HG02623 (cell line): Measurements from ENCODE around the gene ENTHD1.
"Not testable (repeated sequence)": the region's sequence is repeated elsewhere in the genome, so short reads cannot be mapped to it uniquely, and the experiment has no call there.

Source experiments
- ATAC-seq: cut with Tn5 transposase; IDR thresholded peaks from one replicate; pipeline ENCODE4 v1.9.1; 2021; ENCODE audit warnings: moderate library complexity; ENCODE audit not compliant: unreplicated experiment

The ENTHD1 gene

DNA sequence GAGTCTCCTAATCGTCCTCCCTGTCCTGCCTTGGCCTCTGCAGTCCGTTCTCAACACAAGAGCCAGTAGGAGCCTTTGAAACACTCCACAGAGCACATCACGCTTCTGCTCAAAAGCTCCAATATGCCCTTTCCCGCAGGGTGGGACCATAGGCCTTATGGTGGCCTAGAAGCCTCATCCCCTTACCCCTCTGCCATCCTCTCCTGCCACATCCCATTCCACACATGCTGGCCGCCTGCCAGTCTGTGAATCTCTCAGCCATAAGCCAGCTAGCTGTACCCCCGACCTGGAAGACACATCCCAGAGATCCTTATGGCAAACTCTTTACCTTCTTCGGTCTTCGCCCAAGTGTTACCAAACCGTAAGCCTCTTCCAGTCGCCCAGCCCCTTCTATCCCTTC, 157.8 kb downstream of the ENTHD1 start:
- no peak for ATAC-seq

DNA sequence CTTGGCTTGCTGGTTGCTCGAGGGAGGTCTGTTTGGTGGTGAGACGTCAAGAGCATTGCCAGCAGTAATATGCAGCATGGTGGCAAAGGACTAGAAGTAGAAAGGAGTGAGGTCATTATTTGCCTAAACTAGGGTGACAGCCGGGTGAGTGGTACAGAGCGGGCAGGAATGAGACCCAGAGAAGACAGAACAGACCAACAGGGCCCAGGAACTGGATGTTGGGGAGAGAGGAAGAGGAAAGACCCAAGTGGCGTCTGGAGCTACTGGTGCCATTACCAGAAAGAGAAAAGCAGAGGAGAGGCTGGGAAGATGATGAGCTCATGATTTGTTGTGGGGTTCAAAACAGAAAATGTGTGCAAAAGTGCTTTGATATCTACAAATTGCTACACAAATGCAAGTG, 158.7 kb downstream of the ENTHD1 start:
- no peak for ATAC-seq

DNA sequence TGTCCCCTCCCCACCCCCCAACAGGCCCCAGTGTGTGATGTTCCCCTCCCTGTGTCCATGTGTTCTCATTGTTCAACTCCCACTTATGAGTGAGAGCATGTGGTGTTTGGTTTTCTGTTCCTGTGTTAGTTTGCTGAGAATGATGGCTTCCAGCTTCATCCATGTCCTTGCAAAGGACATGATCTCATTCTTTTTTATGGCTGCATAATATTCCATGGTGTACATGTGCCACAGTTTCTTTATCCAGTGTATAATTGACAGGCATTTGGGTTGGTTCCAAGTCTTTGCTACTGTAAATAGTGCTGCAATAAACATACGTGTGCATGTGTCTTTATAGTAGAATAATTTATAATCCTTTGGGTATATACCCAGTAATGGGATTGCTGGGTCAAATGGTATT, 159.5 kb downstream of the ENTHD1 start:
- not testable (repeated sequence) for ATAC-seq

DNA sequence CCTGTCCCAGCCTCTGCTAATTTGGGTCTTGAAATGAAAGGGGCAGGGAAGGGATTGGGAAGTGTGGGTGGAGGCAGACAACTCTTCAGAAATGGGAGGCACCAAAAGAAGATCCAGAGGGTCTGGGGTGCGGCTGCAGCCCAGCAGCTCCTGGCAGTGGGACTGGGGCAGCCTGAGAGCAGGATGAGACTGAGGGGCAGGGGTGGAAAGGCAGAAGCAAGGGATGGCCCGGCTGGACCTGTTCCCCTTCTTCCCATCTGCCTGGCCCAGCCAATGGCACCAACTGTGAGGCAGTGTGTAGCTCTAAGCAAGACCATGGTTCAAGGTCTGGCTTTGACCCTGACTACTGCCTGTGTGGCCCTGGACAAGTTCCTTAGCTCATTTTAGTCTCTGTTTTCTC, 160.4 kb downstream of the ENTHD1 start:
- ATAC-seq, result no peak

DNA sequence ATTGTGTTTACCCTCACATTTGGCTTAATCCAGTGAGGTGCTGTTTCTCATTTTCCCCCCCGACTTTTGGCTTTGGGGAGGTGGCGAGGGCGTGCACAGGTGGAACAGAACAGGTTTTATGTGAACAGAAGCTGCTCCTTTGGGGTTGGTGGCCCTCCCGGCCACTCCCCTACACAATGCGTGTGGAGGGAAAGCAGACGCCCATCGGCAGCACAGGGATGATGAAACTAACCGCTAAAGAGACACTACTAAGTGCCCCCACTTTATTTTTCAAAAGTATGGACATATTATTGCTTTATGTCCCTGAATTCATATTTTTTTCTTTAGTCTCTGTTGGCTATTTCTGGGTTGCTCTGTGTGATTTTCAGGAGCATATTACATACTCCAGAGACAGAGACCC, 160.9 kb downstream of the ENTHD1 start:
- no peak for ATAC-seq

DNA sequence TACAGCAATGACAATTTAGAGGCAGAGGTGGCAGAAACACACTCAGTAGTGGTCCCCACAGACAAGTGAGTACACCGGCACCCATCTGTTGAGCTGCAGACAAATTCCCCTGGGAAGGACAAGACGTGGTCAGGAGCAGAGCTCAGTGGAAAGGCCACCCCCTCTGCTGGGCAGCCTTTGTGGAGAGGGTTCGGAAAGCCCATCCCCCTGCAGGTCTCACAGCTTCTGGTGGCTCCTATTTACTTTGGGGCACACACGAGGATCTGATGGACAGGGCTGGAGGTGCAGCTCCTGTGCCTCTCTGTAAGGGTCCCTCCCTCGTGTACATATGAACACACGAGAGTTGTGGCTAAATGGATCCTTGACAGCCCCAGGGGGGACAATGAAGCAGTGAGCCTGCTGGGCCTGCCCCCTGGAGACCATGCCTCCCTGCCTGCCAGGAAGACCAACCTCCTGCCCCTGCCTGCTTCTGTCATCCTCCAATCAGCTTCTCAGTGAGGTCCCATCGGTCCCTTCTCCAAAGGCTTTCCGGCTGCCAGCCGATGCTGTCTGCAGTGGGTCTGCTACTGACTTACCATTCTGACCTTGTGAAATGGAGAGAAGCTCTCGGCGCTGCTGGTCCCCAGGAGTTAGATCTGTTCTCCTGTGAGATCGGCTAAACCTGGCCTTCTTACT, 161.5 kb downstream of the ENTHD1 start:
- no peak for ATAC-seq

DNA sequence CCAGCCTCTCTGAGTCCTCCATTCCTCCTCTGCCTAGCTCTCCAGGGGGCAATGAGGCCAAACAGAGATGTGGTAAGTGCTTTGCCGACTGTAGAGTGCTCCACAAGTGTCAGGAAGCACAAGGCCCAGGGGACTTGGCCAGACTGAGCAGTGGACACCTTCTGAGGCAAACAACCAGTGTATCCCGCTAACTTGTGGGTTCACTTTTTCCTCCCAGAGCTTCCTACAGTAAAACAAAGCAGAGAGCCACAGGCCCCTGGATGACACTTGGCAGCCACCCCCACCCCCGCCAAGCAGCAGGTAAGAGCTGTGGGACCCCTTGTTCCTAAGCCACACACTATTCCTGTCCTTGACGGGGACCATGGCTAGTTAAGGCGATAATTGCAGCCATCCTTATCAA, 162.1 kb downstream of the ENTHD1 start:
- ATAC-seq, result no peak

DNA sequence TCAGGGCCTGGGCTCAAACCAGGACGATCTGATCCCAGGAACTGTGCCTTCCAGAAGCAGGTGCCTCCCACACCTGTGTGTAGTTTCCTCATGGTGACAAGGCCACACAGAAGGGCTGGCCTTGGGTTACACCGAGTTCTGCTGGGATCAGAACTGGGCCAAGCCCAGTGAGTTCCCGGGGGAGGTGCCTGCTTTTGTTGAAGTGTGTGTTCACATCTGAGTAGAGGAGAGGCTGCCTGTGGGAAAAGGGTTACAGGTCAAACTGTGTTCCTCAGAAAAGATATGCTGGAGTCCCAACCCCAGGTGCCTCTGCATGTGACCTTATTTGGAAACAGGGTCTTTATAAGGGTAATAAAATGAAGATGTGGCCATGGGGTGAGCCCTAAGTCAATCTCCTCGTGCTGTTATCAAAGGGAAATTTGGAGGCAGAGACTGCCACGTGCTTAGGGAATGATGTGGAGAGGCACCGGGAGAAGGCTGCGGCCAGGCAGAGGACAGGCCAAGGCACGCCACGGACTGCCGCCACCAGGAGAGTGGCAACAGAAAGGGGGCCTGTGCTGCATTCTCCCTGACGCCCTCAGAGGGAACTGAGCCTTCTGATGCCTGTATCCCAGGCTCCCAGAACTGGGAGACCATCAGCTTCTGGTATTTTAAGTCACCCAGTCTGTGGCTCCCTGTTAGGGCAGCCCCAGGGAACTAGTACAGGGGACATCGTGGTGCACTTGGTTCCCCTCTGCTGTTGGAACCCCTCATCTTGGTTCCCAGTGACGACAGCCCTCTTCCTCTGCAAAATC, 164.2 kb downstream of the ENTHD1 start:
- ATAC-seq, result no peak

DNA sequence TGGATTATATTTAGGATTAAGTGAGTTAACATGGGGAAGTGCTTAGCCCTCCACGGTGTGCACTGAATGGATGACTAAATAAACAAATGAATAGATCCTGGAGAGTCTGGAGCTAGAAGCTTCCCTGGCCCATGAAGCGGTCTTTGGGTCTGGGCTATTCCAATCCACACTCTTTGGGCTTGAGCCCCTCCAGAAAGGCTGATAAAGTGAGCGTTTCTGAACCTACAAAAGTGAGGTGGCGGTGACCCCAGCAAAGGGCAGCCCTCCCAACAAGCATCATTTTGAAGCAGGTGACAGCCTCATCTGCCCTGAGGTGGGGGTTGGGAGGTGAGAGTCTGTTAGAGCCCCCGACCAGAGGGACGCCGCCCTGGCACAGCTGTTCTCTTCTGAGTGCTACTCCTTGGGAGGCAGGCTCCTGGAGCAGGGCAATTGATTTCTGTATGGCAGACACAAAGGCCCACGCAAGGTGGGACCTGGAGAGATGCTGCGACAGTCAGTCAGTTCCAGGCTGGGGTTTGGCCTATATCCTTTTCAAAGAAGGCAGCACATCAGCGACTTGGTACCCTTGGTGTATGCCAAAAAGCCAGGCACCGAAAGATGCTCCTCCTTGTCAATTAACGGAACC, 165.2 kb downstream of the ENTHD1 start:
- no peak for ATAC-seq

DNA sequence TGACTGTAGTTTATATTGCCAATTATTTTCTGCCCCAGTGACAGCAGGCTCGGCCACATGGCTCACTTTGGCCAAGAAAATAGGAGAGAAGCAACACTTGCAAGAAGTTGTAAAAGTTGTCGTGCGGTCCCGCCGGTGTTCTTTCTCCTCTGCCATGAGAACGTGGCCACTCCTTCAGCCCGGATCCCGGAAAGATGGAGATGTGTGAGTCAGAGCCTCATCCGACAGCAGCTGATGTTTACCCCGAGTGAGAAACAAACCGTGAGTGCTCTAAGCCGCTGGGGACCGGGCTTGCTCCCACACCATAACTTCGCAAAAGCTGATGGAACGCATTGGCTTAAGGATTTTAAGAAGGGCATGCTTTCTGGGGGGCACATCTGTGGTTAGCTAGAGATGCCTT, 166.0 kb downstream of the ENTHD1 start:
- ATAC-seq, result no peak

DNA sequence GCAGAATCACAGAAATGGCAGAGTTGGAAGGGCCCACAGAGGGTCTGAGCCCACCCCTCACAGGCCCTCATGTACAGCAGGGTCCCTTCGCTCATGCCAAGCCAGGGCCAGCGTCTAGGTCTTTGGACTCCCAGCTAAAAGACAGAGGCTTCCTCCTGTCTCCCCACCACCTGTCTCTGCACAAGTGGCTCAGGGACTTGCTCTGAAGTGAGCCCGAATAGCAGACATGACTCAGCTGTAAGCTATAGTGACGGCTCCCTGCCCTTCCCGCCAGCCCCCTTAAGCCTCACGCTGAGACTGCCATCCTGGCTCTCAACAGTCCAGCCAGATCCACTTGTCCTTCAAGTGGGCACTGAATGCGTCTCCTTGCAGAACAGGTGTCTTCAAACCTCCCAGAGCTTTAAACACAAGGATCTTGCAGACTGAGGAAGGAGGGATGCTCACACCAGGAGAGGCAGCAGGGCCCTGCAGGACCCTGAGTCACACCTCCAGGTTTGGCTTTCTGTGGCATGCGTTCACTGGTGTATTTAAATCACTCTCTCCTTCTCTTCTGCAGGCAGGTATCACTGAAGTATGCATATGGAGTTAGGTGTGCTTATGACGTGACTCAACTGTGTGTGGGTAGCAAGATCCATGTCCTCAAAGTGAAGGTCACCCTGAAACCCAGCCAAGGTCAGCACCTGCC, 168.1 kb downstream of the ENTHD1 start:
- no peak for ATAC-seq

DNA sequence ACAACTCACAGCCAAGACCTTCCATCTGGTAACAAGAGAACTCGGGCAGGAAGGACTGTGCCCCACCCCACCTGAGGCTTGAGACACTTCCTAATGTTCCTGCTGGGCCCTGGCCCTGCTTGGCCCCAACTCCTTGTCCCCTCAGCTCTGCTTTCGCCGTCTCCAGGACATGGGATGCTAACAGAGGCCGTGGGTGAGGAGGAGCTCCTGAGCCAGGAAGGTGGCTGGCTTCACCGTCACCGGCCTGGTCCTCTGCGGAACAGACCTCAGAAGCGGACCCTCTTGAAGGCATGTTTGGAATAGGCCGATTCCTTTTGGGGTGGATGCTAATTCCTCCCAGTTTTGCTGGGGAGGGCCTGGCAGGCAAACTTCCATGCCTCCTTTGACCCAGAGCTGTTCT, 168.7 kb downstream of the ENTHD1 start:
- ATAC-seq, result no peak

DNA sequence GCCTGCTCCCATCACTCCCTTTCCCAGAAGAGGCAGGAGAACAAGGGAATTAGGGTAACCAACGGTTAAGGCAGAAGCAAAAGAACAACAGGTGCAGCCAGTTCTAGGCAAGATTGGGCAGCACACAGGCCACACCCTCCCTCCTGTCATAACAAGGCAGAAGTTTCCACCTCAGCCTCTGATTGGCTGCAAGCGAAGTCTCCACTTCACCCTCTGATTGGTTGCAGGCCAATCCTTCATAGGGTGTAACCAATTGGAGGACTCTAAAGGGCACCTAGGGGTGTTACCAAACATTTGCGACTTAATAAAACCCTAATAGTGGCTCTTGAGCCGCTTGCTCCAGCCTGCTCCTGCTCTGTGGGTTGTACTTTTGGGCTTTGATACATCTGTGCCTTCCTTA, 169.2 kb downstream of the ENTHD1 start:
- no peak for ATAC-seq

DNA sequence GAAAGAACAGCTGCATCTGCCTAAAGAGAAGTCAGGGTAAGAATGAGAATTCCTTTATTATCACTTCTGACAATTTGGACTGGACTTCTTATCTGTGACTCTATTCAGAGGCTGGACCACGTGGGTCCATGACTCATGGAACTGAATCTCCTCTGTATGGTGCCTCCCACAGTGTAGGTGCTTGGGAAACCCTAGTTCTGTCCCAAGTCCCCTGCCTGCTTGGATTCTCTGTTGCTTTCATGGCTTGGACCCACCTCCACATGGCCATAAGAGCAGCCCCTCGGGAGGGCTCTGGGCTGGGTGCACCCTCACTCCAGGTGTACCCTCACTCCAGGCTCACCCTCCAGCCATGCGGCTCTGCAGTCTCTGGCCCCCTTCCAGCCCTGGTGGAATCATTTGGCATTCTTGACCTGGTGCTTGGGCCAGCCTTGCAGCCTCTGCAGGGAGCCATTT, 169.6 kb downstream of the ENTHD1 start:
- no peak for ATAC-seq

DNA sequence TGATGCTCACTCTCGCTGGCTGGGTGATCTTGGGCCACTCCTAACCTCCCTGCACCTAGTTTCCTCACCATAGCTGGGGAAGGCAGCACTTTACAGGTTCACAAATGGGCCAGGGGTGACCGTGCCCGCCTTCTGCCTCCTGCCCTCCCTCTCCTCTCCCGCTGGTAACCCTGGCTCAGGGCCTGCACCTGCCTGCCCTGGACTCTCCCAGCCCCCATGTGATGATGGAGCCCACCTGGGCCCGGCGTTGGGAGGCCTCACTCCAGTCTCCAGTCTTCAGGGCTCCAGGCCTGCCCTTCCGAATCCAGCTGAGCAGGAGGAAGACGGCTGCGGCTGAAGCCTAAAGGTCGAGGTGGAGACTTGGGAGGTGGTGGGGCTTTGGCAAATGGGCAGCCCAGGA, 170.1 kb downstream of the ENTHD1 start:
- no peak for ATAC-seq

DNA sequence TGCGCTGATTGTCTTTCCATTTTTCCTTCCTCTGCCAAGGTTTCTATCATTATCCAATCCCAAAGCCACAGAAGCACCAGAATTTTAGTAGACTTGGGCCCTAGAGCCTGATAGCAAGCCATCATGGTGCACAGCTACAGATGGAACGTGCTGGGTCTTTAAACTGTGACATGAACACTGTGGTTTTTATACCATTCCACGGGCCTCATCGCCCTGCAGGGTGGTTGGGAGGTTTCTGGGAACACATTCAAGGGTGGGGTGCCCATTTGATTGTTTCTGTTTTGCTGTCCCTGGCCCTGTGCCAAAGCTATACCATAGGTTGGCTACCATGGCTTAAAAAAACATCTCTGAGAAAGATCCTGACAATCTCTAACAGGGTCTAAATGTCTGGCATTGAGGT, 171.1 kb downstream of the ENTHD1 start:
- ATAC-seq, result no peak

DNA sequence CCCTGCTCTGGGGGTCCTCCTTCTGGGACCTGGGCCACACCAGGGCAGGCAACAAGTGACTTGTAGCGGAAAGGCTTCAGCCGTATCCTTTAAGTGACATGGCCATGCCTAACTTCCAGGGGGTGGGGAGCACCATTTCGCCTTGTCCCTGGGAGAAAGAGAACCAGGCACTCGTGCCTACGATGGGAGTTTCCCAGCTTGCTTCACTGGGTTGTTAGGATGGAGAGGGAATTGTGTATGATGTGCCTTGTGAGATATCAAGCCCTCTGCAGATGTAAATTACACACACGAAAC, 171.6 kb downstream of the ENTHD1 start:
- no peak for ATAC-seq

DNA sequence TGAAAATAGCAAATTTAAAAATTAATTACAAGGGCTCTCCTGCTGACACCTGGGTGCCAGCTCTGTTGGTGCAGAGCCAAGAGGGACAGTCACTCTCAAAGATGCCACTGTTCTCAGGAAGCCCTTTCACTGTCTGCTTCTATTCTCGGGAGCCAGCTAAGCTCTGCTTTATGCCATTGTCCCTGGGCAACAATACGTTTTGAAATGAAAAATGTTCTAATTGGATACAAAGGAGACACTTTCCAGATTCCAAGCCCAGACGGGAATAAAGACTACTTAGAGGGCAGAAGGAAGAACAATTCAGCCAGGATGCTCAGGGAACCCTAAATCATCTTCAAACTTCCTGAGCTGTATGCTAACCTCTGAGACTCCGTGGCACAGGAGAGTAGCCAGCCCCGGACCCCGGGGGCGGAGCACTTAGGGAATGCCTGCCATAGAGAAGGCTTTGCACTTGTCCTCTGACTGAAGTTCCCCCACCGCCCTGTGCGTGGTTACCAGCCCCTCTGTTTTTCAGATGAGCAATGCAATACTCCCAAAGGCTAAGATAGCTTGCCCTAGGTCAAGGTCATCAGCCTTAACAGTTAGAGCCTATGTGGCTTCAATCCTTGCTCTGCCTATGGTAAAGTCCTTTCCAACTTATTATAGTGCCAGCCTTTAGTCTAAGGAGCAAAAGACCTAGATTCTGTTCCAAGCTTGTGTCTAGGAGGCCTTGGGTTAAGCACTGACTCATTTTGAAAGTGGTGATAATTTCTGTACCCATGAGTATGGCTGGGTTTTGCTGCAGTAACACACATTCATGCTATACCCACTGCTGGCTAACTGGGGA, 172.1 kb downstream of the ENTHD1 start:
- ATAC-seq, result no peak

DNA sequence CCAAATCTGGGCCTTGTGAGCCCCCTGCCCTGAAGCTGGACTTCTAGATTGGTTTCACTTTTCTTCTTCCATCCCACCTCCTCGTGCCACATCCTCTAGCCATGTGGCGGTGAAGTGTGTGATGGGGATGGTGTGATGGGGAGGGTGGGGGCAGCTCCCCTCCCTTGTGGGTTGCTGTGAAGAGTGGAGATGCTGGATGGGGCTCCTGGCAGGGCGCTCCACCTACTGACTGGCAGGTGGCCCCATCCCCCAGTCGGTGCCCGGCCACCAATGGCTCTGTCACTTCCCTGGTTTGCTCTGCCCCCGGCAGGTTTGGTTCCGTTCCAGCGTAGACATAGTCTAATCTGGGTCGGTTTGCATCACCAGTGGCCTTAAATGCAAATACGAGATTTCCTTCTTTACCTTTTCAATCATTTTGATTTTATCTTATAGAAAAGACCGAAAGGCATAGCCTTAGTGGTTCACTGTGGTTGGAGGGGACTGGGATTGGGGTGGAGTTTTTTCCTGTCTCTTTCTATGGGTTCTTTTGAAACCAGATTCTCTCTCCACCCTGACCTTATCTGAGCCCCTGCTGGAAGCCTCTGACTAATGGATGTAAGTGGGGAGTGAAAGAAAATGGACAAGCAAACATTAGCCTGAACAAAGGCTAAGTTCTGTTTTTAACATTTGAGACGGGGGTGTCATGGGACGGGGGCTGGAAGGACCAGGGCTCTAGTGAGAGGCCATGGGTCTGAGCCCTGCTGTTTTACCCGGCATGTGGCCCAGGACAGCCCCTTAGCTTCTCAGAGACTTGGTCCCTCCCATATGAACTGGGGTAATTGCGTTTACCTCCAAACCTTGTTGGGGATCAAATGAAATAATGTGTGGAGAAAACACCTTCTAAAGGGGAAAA, 173.8 kb downstream of the ENTHD1 start:
- ATAC-seq, result no peak

DNA sequence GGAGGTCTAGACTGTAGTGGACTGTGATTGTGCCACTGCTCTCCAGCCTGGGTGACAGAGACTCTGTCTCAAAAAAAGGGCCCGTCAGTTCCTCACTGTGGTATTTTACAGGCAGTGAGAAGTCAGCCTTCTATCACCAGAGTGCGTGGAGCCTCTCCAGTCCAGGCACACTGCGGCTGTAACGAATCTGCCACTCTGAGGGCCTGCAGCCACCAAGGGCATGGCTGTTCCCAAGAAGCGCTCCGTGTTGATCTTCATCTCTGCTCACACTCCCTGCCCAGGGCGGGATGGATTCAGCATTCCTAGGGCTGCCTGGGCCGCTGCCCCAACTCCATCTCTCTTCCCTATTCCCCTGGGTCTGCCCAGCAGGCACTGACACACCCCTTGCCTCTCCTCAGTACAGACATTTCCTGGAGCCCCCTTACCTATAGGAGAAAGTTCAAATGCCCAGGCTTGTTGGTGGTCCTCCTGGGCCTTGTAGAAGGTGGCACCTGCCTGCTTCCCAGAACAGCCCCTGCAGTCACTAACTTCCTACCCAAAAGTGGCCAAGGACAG, 174.6 kb downstream of the ENTHD1 start:
- ATAC-seq, result no peak
